GM19240 (cell line): ENCODE data around the gene RIPOR2.
"Not testable (repeated sequence)": the region's sequence is repeated elsewhere in the genome, so short reads cannot be mapped to it uniquely, and the experiment has no call there.

ENCODE experiments used
- DNase-seq: peaks from one replicate; pipeline ENCODE4 v3.0.0; 2011; ENCODE audit warnings: low spot score; ENCODE audit not compliant: insufficient read length

RIPOR2 gene

DNA sequence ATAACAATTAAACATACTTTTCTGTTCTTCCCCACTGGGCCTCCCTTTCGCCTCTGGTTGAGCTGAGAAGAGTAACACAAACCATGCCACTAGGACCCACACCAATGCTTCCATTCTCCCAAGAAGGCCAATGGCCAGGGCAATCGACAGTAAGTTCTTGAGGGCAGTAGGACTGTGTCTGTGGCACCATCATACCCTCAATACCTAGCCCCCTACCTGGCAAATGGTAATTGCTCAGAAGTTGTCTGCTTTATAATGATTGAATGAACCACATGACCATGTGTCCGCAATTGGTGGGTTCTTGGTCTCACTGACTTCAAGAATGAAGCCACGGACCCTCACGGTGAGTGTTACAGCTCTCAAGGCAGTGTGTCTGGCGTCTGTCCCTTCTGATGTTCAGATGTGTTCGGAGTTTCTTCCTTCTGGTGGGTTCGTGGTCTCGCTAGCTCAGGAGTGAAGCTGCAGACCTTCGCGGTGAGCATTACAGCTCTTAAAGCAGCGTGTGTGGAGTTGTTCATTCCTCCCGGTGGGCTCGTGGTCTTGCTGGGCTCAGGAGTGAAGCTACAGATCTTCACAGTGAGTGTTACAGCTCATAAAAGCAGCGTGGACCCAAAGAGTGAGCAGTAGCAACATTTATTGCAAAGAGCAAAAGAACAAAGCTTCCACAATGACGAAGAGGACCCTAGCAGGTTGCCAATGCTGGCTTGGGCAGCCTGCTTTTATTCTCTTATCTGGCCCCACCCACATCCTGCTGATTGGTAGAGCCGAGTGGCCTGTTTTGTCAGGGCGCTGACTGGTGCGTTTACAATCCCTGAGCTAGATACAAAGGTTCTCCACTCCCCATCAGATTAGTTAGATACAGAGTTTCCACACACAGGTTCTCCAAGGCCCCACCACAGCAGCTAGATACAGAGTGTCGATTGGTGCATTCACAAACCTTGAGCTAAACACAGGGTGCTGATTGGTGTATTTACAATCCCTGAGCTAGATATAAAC, 170.6 kb downstream of the RIPOR2 start:
- not testable (repeated sequence) for DNase-seq

DNA sequence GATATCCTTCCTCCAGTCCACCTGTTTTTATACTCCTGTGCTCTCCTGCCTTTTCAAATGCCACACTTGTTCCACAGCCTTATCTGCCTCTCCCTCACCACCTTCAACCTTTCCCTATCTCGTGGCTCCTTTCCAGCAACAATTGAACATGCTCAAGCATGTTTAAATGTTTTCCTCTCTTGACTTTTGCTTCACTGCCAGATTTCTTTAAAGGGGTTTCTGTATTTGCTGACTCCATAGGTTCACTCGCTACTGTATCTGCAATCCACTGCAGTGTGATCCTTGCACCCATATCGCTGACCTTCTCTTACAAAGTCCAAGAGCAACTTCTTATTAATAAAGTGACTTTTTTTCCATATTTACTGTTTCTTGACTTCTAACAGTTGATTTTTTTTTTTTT, 172.2 kb downstream of the RIPOR2 start:
- no peak for DNase-seq

- DNase-seq = no peak
These were observed 173.9 kb downstream of the RIPOR2 start for GRCh38 chr6:24761851-24762250.

DNA sequence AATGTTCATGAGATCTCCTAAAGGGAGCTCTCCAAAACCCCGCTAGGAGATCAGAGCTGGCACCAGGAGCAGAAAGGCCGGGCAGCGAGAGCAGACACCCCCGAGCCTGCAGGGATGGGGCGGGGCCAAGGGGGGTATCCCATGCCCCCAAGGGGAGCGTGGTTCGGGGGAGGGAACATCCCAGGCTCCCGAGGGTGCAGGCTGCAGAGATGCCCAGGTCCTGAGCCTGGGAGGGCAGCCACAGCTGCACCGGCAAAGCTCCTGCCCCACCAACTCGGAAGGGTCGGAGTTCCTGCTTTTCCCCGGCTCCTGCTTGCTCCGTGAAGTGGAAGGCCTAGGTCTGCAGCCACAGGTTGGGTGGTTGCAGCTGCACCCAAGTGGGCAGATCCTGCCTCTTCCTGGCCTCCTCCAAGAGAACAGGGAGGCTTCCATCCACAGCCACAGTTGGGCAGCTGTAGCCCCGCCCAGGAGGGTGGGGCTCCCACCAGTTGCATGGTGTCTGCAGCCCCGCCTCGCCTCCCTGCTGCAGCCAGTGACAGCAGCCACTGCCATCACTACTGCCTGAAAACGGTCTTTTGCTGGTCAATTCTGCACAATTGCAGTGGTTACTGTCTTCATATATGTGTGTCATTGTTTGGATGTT, 174.4 kb downstream of the RIPOR2 start:
- DNase-seq = no peak

- DNase-seq = no peak
These were observed 175.6 kb downstream of the RIPOR2 start for GRCh38 chr6:24760210-24760609.

- no peak for DNase-seq
These were observed 176.0 kb downstream of the RIPOR2 start for GRCh38 chr6:24759718-24760117.

DNA sequence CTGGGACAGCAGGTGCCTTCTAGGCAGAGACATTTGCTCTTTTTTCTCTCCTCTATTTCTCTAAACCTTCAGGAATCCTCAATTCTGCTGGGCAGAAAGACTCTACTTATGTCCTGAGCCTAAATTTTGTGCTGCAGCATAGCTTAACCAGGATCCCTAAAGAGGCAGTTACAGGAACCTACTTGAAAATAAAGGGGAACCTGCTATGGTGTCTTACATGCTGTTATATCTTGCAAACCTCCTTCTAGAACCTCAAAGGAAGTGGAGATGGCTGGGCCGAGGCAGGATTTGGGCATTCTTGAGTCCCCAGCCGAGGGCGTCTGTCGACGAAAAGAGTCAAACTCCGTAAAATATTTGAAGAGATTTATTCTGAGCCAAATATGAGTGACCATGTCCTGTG, 178.1 kb downstream of the RIPOR2 start:
- DNase-seq = no peak

GRCh38 chr6:24755279-24755678, 180.5 kb downstream of the RIPOR2 start:
- no peak for DNase-seq

DNA sequence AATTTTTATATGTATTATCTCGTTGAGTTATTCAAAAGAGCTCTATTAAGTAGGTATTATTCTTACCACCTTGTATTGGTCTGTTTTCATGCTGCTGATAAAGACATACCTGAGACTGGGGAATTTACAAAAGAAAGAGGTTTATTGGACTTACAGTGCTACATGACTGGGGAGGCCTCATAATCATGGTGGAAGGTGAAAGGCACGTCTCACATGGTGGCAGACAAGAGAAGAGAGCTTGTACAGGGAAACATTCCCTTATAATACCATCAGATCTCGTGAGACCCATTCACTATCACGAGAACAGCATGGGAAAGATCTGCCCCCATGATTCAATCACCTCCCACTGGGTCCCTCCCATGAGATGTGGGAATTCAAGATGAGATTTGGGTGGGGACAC, 181.4 kb downstream of the RIPOR2 start:
- not testable (repeated sequence) for DNase-seq
